AML-193 (cell line): Measurements from ENCODE around the gene ATG2A.
A peak's percentile ranks its signal among the peaks of the same experiment; 100 is the strongest.

Experiments used
- DNase-seq, 2 experiments: peaks; one replicate each; lab custom pipeline; 2025; lab: John Stamatoyannopoulos, UW

ATG2A gene

DNA sequence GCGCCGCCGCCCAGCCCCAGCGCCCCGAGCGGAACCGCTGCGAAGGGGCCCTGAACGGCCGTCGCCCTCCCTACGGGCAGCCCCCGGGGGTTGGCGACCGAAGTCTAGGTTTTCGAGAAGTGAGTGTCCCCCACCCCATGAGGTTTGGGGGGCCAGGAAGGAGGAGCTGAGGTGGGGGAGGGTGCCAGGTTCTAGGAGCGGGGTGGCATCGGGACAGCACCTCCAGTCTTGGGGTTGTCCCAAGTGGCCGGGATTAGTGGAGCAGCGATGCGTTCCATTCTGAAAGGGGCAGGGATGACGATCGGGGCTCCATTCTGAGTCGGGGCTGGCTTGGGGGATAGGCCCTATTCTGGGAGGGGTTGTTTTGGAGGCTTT is 7.9 kb upstream of the ATG2A start:
- DNase-seq = no peak

DNA sequence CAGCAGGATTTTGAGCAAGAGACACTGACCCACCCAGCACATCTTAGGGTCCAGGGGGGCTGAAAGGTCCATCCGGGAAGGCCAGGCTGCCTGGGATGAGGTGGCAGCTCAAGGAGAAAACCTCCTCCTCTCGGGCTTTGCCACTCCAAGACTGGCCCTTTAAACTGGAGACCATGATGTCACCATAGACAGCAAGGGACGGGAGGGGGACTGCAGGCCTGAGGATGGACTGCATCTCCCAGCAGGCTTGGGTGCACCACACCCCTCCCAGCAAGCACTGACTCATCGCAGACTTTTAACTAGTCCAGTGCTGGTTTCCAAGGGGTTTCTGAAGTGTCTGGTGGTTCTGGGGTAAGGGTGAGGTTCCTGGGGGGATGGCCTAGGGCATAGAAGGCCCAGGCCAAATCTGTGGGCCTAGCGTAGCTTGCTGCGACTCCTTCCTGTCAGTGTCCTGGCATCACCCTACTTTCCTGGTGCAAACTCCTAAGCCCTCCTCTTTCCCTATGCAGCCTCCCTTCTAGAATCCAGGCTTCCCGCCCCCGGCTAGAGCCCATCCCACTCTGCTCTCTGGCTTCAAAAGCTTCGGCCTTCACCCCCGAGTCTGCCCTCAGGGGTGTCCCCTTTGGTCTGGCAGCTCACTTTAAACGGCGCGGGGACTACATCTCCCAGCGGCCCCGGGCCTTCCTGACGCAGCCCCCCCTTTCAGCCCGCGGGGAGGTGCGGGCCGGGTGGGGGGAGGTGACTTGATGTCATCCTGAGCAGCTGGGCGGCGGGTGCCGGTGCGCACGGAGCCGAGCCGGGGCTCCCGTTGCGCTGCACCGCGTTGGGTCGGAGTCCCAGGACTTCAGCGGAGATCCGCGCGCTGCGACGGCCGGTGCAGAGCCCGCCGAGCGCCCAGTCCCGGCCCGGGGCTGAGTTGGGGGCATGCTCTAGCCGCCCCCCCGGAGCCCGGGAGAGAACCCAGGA is 7.2 kb upstream of the ATG2A start, which contains the start of gene PPP2R5B:
Gene PPP2R5B, plus strand, starts transcription at position 746 of the 966 bp plus-strand sequence. CDS start 1,046 bp downstream, outside the sequence.
- peak; percentile 87 to 88 for DNase-seq

DNA sequence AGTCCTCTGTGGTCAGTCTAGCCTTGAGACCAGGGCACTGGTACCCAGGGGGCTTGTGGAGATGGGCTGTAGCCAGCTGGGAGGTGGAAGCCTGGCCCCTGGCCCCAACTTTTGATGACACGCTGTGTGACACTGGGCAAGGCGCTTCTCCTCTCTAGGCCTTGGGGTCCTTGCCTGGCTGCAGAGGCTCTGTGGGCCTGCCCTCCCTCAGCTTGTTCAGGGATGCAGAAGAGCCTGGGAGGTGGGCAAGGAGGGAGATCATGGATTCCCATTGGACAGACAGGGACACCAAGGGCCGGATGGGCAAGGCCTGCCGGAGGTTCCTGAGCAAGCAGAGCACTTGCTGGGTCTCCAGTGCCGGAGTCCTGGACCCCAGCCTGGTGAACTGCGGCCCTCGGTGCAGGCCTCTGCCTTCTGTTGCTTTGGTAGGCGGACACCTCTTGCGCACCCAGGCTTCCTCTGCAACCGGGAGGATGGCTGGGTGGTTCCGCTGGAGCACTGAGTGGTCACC is 6.2 kb upstream of the ATG2A start:
- no peak for DNase-seq

DNA sequence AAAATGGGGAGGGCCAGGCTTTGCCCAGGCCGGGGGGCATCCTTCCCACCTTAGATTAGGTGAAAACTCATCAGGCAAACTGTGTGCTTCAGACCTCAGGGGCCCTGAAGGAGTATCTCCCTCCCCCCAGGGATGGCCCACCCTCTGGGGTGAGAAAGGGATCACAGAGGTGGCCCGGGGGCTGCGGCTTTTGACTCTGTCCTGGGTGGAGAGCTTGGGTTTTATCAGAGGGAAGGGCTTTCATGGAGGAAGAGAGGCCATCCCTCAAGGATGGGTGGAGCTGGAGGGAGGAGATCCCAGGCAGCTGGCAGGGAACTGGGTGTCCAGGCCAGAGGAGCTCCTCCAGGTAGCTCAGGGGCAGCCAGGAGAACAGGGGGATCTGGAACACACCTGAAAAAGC is 4.4 kb upstream of the ATG2A start:
- no peak for DNase-seq

DNA sequence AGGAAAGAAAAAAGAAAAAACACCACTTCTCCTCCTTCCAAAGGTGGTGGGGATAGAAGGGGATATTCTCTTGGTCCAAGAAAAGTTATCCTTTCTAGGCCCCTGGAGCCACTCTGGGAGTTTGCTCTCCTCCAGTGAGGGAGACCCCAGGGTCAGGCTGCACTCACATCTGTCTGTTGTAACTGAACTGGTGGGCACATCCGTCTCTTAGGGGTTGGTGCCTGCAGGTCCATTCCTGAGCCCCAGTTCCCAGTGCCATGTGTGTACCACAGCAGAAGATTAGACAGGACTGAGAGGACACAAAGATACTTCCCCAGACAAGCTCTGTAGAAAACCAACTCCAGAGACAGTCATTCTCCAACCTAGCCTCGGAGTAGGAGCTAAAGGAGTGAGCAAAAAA is 3.1 kb upstream of the ATG2A start:
- DNase-seq = no peak

DNA sequence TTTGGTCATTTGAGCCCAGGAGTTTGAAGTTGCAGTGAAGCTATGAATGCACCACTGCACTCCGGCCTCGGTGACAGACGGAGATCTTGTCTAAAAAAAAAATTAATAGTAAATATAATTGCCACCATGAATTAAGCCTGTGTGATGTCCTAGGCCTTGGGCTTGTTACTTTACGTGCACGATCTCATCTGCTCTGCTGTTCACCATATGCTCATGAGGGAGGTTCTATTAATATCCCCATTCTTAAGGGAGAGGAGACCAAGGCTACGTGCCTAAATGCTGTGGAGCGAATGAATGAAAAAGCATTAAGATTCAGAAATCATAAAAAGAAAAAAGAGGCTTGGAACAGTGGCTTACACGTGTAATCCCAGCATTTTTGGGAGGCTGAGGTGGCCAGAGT is 2.6 kb upstream of the ATG2A start:
- no peak for DNase-seq

DNA sequence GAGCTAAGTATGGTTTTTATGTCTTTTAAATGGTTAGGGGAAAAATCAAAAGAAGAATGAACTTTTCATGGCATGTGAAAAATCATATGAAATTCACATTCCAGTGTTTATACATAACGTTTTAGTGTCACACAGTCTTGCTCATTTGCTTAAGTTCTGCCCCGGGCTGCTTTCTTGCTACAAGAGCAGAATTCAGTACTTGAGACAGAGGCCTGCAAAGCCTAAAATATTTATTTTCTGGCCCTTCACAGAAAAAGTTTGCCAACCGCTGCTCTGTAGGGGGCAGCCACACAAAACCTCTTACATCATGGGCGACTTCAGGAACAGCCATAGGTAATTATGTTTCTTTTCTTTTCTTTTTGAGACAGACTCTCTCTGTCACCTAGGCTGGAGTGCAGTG is 1.0 kb upstream of the ATG2A start:
- peak; percentile 29 to 51 for DNase-seq

DNA sequence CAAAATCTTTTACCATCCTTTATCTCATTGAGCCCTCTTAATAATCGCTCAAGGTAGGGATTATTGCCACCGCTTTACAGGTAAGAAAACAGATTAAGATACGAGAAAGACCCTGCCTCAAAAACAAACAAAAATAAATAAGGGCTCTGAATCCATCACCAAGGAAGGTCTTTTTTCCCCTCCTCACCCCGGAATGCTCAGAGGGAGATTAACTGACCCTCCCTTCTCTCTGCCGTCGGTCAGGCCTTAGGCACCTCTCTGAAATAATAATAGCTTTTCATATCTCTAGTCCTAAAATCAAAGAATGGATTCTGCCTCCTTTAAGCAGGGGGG is 620 bp upstream of the ATG2A start:
- no peak for DNase-seq

DNA sequence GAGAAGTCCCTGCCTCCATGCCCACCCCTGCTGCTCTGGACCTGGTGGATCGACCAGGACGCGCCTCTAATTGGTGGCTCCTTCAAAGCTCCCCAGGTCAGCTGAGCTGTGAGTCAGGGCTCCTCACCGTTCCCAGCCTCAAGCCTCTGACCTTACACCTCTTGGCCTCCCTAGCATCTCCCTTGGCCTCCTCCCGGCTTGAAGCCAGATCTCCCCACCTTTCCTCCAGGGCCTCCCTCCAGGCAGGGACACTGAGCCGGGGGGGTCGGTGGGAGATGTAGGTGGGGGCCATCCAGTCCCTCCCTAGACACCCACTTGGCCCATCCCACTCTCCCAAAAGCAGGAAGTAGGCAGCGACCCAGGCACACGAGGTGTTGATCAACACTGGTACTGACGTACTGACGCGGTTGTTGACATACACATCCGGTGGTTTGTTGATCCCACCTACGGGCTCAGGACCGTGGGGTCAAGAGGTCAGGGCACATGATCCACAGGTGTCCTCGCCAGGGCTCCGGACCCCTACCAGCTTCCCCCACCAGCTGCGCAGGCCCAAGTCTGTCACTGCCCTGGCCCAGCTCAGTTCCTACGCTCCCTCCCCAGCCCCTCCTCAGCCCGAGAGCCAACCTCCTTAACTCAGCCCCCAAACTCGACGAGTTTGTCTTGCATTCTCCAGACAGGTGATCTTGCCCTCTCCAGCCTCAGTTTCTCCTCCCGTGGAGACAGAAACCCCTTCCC is 802 bp downstream of the ATG2A start:
- DNase-seq = no peak

DNA sequence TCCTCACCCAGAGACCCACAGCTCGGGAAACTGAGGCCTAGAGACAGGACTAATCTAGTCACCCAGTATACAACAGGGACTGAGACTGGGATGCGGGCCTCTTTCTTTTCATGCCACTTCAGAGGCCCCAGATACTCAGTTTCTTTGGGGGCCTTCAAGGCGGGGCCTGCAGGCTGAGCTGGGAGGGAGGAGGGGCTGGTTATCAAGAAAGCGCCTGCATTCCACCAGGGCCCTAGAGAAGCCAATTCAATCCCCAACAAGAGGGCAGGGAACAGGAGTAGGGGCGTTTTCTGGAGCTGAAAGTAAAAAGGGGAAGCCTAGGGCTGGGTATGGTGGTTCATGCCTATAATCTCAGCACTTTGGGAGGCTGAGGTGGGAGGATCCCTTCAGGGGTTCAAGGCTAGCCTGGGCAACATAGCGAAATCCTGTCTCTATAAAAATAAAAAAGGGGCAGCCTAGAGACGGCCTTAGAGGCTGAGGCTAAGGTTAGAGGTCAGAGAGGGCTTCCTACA is 1.6 kb downstream of the ATG2A start:
- no peak for DNase-seq

DNA sequence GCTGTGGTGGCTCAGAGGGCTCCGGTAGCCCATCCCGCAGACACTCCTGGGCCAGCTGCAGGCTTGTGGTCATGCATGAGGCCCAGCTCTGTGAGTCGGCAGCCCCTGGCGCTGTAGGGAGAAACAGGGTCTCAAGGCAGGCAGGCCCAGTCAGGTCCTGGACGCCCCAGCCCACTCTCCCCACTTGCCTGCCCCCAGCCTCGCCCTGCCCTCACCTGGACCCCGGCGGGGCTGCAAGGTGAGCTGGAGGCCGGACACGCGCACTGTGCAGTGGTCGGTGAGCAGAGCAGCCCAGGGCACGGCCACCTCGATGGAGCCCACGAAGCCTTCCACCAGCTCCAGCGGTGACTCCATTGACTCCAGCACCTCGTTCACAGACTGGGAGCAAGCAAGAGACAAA is 2.9 kb downstream of the ATG2A start:
- no peak for DNase-seq

DNA sequence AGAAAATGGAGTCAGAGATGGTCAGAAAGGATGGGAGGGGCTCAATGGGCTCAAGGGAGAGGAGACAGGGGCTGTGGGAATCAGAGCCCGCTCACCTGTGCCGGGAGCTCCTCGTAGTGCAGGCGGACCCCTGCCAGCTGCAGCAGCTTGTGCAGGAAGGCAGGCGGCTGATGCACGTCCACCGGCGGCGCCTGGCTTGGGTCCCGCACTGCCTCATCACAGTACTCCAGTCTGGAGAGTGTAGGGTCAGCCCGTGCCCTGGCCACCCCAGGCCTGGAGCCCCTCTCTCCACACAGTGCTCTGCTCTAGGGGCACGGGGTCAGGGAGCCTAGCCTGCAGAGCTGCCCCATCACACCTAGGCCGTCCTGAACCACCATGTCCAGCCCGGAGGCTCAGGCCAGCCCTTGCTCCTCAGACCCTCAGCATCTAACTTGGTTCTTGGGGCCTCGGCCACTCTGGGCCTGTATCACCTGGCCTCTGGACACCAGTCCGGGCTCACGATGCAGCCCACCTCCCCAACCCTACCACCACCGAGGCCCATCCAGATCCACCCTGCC is 3.8 kb downstream of the ATG2A start:
- DNase-seq = no peak

DNA sequence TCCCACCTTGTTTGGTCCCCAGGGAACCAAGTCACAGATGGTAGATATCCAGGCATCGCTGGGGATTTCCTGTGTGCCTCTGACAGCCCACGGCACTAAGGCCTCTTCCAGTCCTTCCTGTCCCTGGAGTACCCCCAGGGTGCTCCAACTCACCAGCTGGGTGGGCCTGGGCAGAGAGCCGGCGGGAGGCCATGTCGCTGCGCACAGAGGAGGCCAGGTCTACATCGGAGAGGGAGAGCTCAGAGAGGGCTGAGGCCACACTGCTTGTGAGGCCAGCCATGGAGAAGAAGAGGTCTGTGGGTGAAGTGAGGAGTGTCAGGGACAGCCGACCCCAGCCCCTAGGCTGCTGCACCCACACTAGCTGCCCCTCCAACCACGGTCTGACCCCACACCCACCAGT is 5.3 kb downstream of the ATG2A start:
- DNase-seq = no peak

DNA sequence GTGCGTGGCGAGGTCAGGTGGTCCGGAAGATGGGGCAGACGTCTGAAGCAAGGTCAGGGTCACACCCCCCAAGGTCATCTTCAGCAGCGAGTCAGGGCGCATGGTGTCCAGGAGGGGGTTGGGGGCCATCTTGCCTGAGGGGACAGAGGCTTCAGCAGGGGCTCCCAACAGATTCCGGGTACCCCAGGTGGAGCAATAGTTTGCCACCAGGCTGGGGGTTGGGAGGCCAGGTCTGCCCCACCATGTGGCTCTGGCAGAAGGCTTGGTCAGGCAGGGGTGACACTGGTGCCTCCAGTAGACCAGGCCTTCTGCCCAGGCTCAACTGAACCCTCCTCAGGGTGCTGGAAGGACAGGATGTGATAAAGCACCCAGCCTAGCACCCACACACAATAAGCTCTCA is 5.9 kb downstream of the ATG2A start:
- DNase-seq = no peak

DNA sequence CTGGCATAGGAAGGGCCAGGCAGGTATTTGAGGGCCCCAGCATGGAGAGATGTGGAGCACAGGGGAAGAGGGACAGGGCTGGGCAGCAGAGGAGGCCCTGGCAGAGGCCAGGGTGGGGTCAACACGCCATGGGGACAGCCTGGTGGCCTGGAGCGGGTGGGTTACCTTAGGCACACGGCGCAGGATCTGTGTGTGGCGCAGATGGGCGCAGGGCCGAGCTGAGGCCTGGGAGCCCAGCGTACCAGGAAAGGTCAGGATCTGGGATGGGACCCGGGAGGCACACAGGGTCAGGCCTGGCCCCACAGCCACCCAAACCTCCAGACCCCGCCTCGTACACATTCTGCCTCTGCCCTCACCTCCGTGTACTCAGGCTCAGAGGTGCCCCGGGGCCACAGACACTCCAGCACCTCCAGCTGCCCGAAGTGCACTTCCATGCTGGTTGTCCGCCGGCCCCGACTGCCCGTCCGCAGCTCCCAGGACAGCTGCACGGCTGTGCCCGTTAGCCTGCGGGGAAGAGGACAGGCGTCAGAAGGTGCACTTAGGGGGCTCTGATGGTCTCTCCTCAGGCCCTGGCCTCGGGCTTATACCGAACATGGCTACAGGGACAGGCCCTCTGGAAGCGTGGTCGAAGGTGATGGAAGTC is 6.4 kb downstream of the ATG2A start:
- DNase-seq = no peak

DNA sequence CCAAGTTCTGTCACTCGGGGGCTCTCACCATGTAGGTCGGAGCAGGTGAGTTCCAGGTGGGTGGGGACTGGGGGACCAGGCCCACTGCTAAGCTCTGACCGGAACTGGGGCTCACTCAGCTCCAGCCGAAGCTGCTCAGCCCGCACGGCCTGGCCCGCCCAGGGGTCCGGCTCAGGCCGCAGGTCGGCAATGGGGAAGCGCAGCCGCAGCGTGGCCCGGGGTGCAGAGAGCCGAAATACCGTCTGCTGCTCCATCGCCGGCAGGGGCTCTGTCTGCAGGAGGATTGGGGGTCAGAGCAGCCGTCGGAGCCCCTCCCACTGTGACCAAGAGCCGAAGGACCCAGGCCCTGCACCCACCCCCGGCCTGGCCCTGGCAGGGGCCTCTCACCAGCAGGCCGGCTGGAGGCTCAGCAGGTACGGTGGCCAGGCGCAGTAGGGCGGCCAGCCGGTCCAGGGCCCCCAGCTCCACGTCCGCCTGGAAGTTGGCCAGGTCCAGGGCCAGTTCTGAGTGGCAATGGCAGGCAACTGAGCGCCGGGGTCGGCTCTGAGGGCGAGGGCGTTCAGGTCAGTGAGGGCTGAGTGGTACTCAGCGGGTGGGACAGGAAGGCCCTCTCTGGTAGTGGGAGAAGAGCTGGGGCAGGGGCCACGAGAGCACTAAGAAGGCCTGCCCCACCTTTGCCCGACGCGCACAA is 7.2 kb downstream of the ATG2A start:
- no peak for DNase-seq

DNA sequence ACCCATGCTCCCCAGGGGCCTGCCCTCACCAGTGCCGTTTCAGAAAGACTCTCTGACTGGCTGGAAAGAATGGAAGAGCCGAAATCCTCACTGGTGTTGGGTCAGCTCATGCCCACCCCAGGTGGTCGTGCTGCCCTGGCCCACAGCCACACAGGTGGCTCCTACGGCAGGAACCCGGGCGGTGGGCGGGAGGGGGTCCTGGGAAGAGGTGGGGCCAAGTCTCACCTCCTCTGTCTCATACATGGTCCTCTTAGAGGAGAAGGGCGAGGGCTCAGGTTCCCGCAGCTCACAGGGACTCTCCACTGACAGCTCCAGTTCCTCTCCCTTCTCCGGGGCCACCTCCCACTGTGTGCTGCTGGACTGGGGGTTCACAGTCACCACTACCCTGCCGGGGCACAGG is 8.2 kb downstream of the ATG2A start:
- DNase-seq = no peak

DNA sequence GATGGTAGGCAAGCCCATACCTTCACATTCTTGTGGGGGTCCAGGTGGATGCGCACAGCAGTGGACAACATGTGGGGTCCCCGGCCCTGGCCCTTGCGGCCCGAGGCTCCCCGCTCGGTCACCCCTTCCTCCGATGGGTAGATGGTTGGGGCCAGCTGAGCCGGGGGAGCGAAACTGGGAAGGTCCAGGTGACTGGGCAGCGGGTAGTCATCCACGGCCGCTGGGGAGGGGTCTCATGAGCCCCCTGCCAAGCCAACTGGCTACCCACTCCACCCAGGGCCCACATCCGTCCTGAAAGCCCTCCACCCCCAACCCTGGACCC is 10.7 kb downstream of the ATG2A start:
- no peak for DNase-seq

DNA sequence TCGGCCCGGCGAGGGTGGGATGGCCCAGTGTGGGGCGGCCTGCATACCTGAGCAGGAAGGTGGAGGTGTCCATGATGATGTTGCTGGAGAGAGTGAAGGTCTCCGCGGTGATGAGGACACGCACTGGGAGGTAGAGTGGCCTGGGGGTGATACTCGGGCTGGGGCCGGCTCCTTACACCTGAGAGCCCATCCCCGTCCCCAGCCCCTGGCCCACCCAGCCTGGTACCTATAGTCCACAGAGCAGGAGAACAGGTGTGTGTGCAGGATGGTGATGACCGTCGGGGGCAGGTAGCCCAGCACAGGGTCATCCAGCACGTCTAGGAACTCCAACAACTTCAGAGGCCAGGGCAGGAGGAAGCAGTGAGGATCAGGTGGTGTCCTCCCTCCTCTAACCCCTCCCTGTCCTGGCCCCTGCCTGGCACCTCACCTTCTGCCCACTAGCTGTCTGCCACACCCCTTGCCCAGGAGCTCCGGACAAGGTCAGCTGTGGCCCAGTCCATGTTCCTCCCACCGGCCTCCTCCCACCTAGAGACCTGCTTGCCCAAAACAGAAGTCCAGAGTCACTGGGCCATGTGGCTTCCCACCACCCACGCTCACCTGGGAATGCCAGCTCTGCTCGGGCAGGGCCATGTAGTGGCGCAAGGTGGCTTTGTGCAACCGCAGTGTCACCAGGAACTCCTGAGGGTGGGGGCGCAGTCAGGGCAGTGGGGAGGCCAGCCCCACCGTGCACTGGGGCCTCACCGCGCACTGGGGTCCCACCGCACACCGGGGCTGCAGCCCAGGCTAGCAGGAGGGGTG is 11.3 kb downstream of the ATG2A start:
- no peak for DNase-seq

DNA sequence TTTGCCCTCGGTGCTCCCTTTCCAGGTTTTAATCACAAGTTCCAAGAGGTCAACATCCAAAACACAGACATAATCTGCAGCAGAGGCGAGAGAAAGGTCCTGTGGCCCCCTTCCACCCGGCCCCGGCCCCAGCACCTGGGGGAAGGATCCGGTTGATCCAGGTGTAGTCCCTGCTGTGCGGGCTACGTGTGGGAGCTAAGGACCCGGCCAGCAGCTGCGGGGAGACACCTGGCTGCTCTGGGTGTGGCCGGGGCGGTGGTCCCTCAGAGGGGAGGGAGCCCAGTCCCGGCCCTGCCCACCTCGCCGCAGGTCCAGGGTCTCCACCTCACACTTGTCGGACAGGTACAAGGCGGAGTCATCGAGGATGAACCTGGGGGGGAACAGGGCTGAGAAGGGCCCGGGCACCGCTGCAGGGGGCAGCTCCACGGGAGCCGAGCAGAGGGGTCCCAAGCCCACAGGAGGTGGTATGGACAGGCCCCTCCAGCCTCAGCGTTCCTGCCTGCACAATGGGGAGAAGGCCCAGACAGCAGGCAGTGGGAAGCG is 13.6 kb downstream of the ATG2A start:
- DNase-seq = no peak
